Astrocyte of the cerebellum (primary cell): ENCODE data around the gene HDAC4.

Experiments used
- DNase-seq: peaks from one replicate; pipeline ENCODE4 v3.0.0-alpha.2; 2011; ENCODE audit warnings: low read depth
- H3K4me3 ChIP-seq: 2 replicates; pipeline ENCODE4 v1.5.1; 2011; ENCODE audit warnings: mild to moderate bottlenecking, low read depth, low read length, moderate library complexity
- CTCF ChIP-seq: IDR thresholded peaks from 2 replicates; pipeline ENCODE4 v1.5.1; 2012; ENCODE audit warnings: low read length, low read depth, moderate library complexity, mild to moderate bottlenecking; ENCODE audit errors: missing control alignments
- in situ Hi-C: cut with HindIII; loops from 2 replicates; pipeline ENCODE4 v1.10.0; 2017; ENCODE audit warnings: low sequenced_read_pairs

The HDAC4 gene

GRCh38 chr2:239000089-239000488, 400.7 kb downstream of the HDAC4 start:
- no peak overlapping the region for H3K4me3 ChIP-seq
- in situ Hi-C loops, result loop anchor here (5.0 kb wide), 1 partner anchor 92 kb away; no protein-coding TSS in a partner anchor
- no peak for TF ChIP-seq CTCF
- DNase-seq, result no peak

GRCh38 chr2:238999291-238999741, 401.5 kb downstream of the HDAC4 start:
- in situ Hi-C loops, result no loop called here
- H3K4me3 ChIP-seq, result no peak overlapping the region
- TF ChIP-seq CTCF, result no peak
- no peak for DNase-seq

GRCh38 chr2:238998801-238999200, 402.0 kb downstream of the HDAC4 start:
- no peak for DNase-seq
- in situ Hi-C loops, result no loop called here
- no peak overlapping the region for H3K4me3 ChIP-seq
- TF ChIP-seq CTCF, result no peak
